DMS 273 treated with DMSO at 0.1 percent for 48 hours (cell line): ENCODE data around the gene GPR27.

Source experiments
- DNase-seq: peaks from one replicate; lab custom pipeline; 2025; lab: John Stamatoyannopoulos, UW

The GPR27 gene

GRCh38 chr3:71785532-71786216, 32.0 kb downstream of the GPR27 start:
- DNase-seq = no peak

GRCh38 chr3:71786217-71786549, 32.5 kb downstream of the GPR27 start:
- no peak for DNase-seq

DNA sequence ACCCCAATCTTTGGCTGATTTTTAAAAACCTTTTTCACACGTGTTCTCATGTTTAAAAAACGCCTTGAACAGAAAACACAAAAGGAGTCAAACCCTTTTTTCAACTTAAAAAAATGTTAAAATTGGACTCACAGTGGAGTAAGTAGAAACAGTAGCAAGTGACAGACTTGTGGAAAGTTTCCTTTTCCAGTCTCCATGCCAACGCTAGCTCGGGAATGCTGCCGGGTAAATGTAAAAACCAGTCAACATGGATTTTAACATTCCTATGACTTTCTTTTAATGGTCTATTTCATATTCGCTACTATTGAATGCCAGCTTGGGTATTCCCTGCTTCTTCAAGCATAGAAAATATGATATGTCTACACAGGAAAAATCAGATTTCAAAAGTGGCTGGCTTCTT, 32.9 kb downstream of the GPR27 start:
- no peak for DNase-seq

DNA sequence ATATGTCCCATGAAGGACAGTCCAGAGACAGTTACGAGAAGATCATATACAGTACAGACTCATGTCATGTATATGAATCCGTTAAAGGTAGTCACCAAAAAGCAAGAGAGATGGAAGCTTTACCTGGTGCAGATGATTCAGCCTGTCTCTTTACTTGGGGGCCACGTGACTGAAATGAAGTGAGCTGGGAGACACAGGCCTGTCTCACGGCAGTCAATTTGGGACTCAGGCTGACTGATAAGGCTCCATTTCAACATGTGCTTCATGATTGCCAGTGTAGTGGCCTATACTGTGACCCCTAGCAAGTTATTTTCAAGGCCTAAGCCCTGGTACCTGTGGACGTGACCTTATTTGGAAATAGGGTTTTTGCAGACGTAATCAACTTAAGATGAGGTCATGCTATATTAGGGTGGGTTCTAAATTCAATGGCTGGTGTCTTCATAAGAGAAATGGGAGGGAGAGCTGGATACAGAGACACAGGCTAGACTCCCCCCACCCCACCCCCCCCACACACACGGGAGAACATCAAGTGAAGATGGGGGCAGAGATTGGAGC, 34.3 kb downstream of the GPR27 start:
- no peak for DNase-seq

- no peak for DNase-seq
Observed at GRCh38 chr3:71789922-71790321, 36.3 kb downstream of the GPR27 start.

DNA sequence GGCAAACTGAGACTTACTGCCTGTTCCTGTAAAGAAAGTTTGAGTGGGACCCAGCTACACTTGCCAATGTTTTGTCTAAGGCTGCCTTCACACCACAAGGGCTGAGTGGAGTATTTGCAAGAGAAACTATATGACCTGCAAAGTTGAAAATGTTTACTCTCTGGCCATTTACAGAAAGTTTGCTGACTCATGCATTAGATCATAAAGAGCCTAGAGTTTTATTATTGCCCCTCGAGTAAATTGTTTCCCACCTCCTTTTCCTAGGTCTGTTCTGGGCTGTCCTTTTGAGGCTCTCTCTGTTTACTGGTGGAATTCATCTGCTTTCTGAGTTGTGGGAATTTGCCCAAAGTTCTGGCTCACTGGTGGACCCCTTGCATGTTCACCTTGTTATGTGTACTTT, 38.0 kb downstream of the GPR27 start:
- no peak for DNase-seq

- DNase-seq = no peak
Observed at GRCh38 chr3:71796290-71796689, 42.6 kb downstream of the GPR27 start.

GRCh38 chr3:71797455-71797854, 43.8 kb downstream of the GPR27 start:
- no peak for DNase-seq

GRCh38 chr3:71800023-71800422, 46.4 kb downstream of the GPR27 start:
- DNase-seq = no peak

- DNase-seq = no peak
Observed at GRCh38 chr3:71801986-71802385, 48.3 kb downstream of the GPR27 start.

GRCh38 chr3:71803248-71803647, 49.6 kb downstream of the GPR27 start:
- no peak for DNase-seq

- DNase-seq = no peak
Observed at GRCh38 chr3:71805199-71805598, 51.5 kb downstream of the GPR27 start.

DNA sequence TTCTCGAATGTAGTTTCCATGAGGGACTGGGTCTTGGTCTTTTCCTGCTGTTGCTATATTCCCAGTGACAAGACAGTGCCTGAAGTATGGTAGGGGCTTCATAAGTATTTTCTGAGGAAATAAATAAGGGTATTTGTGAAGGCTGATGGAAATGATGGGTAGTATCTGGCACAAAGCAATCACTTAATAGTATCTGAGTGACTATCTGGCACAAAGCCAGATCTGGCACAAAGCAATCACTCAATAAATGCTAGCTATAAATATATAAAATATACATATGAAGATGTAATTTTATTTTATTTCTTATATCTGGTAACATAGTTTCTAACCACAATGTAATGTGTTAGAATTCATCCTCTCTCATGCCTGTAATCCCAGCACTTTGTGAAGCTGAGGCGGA, 52.0 kb downstream of the GPR27 start:
- DNase-seq = no peak
